ENCODE data around the gene E2F1.
"Not testable (repeated sequence)": the region's sequence is repeated elsewhere in the genome, so short reads cannot be mapped to it uniquely, and the experiment has no call there.

The E2F1 gene

GRCh38 chr20:33656010-33656782, 30.0 kb downstream of the E2F1 start:
- DNase-seq: no peak

GRCh38 chr20:33655164-33655563, 31.0 kb downstream of the E2F1 start:
- DNase-seq: no peak

GRCh38 chr20:33654680-33655161, 31.5 kb downstream of the E2F1 start:
- DNase-seq: no peak

GRCh38 chr20:33653900-33654596, 32.1 kb downstream of the E2F1 start:
- DNase-seq: no peak

GRCh38 chr20:33653218-33653899, 32.8 kb downstream of the E2F1 start:
- no peak for DNase-seq

- DNase-seq: no peak
Measured at GRCh38 chr20:33651562-33652048, 34.6 kb downstream of the E2F1 start.

GRCh38 chr20:33650753-33651561, 35.2 kb downstream of the E2F1 start:
- no peak for DNase-seq

- no peak for DNase-seq
Measured at GRCh38 chr20:33650111-33650752, 36.0 kb downstream of the E2F1 start.

GRCh38 chr20:33649201-33649681, 36.9 kb downstream of the E2F1 start:
- DNase-seq: no peak

- no peak for DNase-seq
Measured at GRCh38 chr20:33648396-33649004, 37.7 kb downstream of the E2F1 start.

GRCh38 chr20:33647603-33648395, 38.4 kb downstream of the E2F1 start:
- DNase-seq: no peak

- not testable (repeated sequence) for DNase-seq
Measured at GRCh38 chr20:33646959-33647602, 39.1 kb downstream of the E2F1 start.

GRCh38 chr20:33646191-33646590, 40.0 kb downstream of the E2F1 start:
- no peak for DNase-seq

- peak; percentile 37 for DNase-seq
Measured at GRCh38 chr20:33645396-33645795, 40.8 kb downstream of the E2F1 start.

GRCh38 chr20:33645072-33645358, 41.2 kb downstream of the E2F1 start:
- peak; percentile 61 for DNase-seq

GRCh38 chr20:33644313-33645071, 41.7 kb downstream of the E2F1 start:
- no peak for DNase-seq

GRCh38 chr20:33640287-33640686, 45.9 kb downstream of the E2F1 start:
- no peak for DNase-seq

GRCh38 chr20:33636776-33637175, 49.4 kb downstream of the E2F1 start:
- DNase-seq: no peak

- no peak for DNase-seq
Measured at GRCh38 chr20:33635341-33635740, 50.8 kb downstream of the E2F1 start.

- not testable (repeated sequence) for DNase-seq
Measured at GRCh38 chr20:33631910-33632309, 54.3 kb downstream of the E2F1 start.

All from GF-D8 (cell line).